Tibial artery (tissue), 4 donors: ENCODE data around the gene IL24.

Experiments
- DNase-seq, 2 donors: peaks; one replicate each; pipeline ENCODE4 v3.0.0-alpha.2; 2019
- H3K27ac ChIP-seq, 2 donors: fragments of 200-600 bp; sonication (generic) in 1 of 2; 1 replicate in 1 of 2; 2 replicates in 1 of 2; pipeline ENCODE4 v1.5.1; 2018 to 2019; ENCODE audit warnings: mild to moderate bottlenecking in 1 of 2
- H3K27me3 ChIP-seq, 2 donors: fragments of 200-600 bp; sonication (generic) in 1 of 2; one replicate each; pipeline versions ENCODE4 v1.5.1 to v1.6.0; 2016 to 2019
- H3K36me3 ChIP-seq, 3 donors: fragments of 200-600 bp; sonication (generic) in 2 of 3; one replicate each; pipeline ENCODE4 v1.5.1; 2016 to 2019; ENCODE audit warnings: mild to moderate bottlenecking in 2 of 3
- H3K4me1 ChIP-seq, 4 donors: fragments of 200-600 bp; sonication (generic) in 2 of 4; 1 replicate in 3 of 4; 2 replicates in 1 of 4; pipeline ENCODE4 v1.5.1; 2016 to 2019
- H3K4me3 ChIP-seq, 2 donors: fragments of 200-600 bp; sonication (generic) in 1 of 2; 1 replicate in 1 of 2; 2 replicates in 1 of 2; pipeline ENCODE4 v1.5.1; 2018 to 2019; ENCODE audit warnings: mild to moderate bottlenecking in 2 of 2
- H3K9me3 ChIP-seq, 3 donors: fragments of 200-600 bp; sonication (generic) in 1 of 3; one replicate each; pipeline ENCODE4 v1.5.1; 2016 to 2019
- CTCF ChIP-seq, 2 experiments: fragments of 200-600 bp in 1 of 2; fragments of 450-650 bp in 1 of 2; IDR thresholded peaks; one replicate each; pipeline ENCODE4 v1.5.1; 2017 to 2019; ENCODE audit warnings: antibody characterized with exemption in 2 of 2, mild to moderate bottlenecking in 1 of 2, moderate library complexity in 1 of 2
- intact Hi-C: fragments of 100-400 bp; cut with DNase I; formaldehyde crosslinking; loops from one replicate; pipeline ENCODE4 v1.15.0; 2023; ENCODE audit warnings: low total_unique reads

Gene IL24

GRCh38 chr1:206893380-206893779 is 3.9 kb upstream of the IL24 start:
- no peaks in the 10 kb centered on the region for H3K9me3 ChIP-seq
- TF ChIP-seq CTCF (IDR thresholded peaks at IDR 0.05), result no peak
- no peak for DNase-seq
- H3K36me3 ChIP-seq, result no peaks in the 10 kb centered on the region
- H3K4me3 ChIP-seq, result no peak overlapping the region
- no peak overlapping the region for H3K27ac ChIP-seq
- H3K4me1 ChIP-seq, result no peaks in the 10 kb centered on the region
- peaks cover 0 to 14% of the 10 kb centered on the region in 2 donors for H3K27me3 ChIP-seq
- intact Hi-C loops, result no loop called here

GRCh38 chr1:206895325-206895724 is 1.9 kb upstream of the IL24 start:
- no peaks in the 10 kb centered on the region for H3K36me3 ChIP-seq
- H3K9me3 ChIP-seq, result no peaks in the 10 kb centered on the region
- TF ChIP-seq CTCF (IDR thresholded peaks at IDR 0.05), result no peak
- H3K4me3 ChIP-seq, result no peak overlapping the region
- H3K27ac ChIP-seq, result no peak overlapping the region
- no peak for DNase-seq
- H3K4me1 ChIP-seq, result no peaks in the 10 kb centered on the region
- H3K27me3 ChIP-seq, result peaks cover 0 to 11% of the 10 kb centered on the region in 2 donors
- intact Hi-C loops, result no loop called here

GRCh38 chr1:206895837-206896242 is 1.4 kb upstream of the IL24 start:
- Histone ChIP-seq H3K9me3 (no peaks in the 10 kb centered on the region), H3K4me1 (no peaks in the 10 kb centered on the region), H3K27ac (no peak overlapping the region), H3K27me3 (peaks cover 0 to 10% of the 10 kb centered on the region in 2 donors), H3K36me3 (no peaks in the 10 kb centered on the region), H3K4me3 (no peak overlapping the region)
- TF ChIP-seq CTCF (IDR thresholded peaks at IDR 0.05), result no peak
- no peak for DNase-seq
- intact Hi-C loops, result no loop called here

GRCh38 chr1:206896261-206896660 is 982 bp upstream of the IL24 start:
- Histone ChIP-seq H3K27me3 (peaks cover 0 to 8% of the 10 kb centered on the region in 2 donors), H3K36me3 (no peaks in the 10 kb centered on the region), H3K27ac (no peak overlapping the region), H3K4me1 (no peaks in the 10 kb centered on the region), H3K9me3 (no peaks in the 10 kb centered on the region), H3K4me3 (no peak overlapping the region)
- intact Hi-C loops, result no loop called here
- DNase-seq, result no peak
- TF ChIP-seq CTCF (IDR thresholded peaks at IDR 0.05), result no peak

GRCh38 chr1:206898089-206898914 is 1.1 kb downstream of the IL24 start:
- no peaks in the 10 kb centered on the region for H3K27me3 ChIP-seq
- intact Hi-C loops, result no loop called here
- no peaks in the 10 kb centered on the region for H3K36me3 ChIP-seq
- H3K4me3 ChIP-seq, result no peak overlapping the region
- DNase-seq, result no peak
- H3K27ac ChIP-seq, result no peak overlapping the region
- H3K9me3 ChIP-seq, result no peaks in the 10 kb centered on the region
- no peak for TF ChIP-seq CTCF (IDR thresholded peaks at IDR 0.05)
- no peaks in the 10 kb centered on the region for H3K4me1 ChIP-seq
